HG02870 (cell line): ENCODE measurements around the gene C14orf180.

Experiments
- ATAC-seq: cut with Tn5 transposase; IDR thresholded peaks from one replicate; pipeline ENCODE4 v1.9.1; 2021; ENCODE audit warnings: mild to moderate bottlenecking, moderate library complexity; ENCODE audit not compliant: unreplicated experiment

Gene C14orf180

DNA sequence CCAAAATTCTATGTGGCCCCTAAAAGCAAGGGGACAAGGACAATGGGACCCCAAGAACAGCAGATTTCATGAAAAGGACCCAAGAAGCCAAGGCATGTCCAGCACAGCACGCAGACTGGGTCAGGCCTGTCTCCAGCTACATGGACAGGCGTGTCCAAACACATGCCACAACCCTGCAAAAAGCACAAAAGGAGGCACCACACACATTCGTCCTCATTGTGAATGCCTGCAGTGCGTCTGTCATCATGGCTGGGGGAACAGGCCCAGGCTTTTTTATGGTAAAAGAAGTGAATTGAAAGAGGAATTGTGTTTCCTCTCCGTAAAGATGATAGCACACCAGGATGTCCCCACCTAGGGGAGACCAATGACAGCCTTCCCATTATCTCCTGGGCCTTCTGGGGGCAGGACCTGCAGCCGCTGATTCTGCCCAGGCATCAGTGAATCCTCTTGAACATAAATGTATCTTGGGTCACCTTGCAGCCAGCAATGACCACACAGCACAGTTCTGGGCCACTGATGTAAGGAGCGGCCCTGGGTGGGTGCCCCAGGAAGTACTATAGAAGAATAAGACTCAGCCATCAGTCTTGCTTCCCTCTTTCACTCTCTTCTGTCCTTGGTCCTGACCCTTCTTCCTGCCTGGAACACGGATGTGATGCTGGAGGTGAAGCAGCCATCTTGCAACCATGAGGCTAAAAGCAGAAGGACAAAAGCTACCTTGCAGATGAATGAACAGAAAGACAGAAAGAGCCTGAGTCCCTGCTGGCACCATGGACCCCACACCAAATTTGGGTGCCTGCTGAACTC is 29.8 kb upstream of the C14orf180 start:
- ATAC-seq: no peak

DNA sequence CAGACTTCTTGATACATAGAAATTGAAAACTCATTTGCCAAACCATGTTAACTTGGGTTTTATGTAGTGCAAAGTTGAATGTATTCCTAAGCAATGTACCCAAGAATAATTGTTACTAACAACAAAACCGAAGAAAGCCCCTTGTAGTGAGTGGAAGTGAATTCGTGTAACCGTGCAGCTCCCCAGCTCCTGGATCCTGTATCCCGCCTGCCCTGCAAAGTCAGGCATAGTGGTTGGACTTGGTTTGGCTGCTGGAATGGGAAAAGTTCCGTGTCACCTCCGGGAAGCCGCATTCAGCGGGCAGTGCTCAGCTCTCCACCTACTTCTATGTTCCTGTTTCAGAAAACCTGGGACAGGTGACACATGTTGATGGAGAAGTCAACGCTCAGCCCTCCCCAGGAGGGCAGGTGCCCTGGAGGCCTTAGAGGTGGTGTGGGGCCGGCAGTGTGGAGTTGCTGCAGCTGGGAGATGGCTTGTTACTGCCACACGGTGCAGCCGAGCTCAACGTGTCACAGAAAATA is 29.2 kb upstream of the C14orf180 start:
- no peak for ATAC-seq

- no peak for ATAC-seq
Observed at GRCh38 chr14:104550861-104551728, 28.5 kb upstream of the C14orf180 start.

DNA sequence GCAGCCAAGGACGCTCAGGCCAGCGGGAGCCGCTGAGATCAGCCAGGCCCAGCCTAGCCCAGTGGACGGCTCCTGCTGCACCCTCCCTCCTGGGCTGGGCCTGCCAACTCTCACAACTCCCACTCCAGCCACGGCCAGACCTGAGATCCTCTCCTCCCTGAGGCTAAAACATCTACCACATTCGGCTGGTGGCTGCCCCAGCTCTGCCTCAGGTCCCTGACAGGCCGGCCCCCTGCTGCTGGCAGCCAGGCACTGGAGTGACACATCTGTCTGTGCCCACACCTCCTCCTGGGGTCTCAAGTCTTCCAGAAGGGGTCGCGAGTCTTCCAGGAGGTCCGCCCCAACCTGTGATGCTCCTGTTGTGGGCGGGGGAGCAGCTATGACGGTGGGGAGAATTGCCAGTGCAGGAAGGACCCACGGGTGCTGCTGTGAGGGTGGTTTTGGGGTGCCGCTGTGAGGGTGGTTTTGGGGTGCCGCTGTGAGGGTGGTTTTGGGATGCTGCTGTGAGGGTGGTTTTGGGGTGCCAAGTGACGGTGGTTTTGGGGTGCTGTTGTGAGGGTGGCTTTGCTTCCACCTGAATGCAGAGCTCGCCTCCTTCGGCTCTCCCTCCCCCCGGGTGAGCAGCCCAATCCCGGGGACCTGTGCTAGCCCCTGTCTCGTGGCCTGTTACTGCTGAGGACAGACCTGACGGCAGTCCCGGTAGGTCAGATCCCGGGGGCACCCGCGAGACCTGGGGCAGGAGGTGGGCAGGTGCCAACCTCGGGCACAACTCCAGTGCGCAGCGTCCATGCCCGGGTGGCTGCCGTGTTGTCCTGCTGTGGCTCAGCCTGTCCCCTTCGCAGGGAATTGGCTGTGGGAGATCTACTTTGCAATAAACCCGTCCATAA is 27.5 kb upstream of the C14orf180 start:
- ATAC-seq: no peak

DNA sequence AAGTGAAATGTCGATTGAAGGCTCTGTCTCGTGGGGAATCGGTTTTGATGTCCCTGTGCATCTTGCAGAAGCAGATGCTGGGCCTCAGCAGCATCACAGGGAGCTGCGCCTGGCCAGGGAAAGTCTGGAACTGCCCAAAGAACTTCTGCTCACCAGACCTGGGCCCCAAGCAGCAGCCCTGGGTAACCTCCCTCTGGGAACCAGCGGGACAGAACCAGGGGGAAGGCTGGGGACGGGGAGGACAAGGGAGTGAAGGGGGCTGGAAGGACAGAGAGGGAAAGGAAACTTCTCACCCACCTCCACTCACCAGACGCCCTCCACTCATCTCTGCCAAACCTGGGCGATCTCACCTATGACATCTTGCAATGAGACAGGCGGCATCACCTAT is 26.8 kb upstream of the C14orf180 start:
- no peak for ATAC-seq

- ATAC-seq: no peak
Observed at GRCh38 chr14:104553166-104554087, 26.1 kb upstream of the C14orf180 start.

DNA sequence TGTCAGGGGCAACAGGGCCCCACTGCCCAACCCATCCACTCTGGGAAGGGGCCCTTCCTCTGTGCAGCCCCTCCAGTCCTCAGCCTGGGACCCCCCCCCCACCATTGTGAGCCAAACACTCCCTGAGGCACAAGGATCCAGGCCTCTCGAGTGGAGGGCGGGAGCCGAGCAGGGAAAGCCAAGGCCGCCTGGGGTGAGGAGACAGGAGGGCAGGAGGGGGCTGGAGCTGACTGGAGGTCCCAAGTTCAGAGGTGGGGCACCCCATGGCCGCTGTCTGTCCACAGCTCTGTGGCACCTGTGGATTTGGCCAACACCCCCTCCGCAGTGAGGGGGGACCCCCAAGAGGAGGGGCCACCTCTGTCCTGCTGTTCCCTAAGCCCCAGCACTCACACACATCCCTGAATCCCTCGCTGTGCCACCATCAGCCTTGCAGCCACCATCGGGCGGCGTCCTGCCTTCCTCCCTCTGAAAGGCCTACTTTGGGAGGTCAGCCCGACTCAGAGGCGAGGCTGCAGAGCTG is 25.4 kb upstream of the C14orf180 start:
- no peak for ATAC-seq

- ATAC-seq: no peak
Observed at GRCh38 chr14:104554608-104555429, 24.7 kb upstream of the C14orf180 start.

GRCh38 chr14:104555430-104556255 is 23.9 kb upstream of the C14orf180 start:
- no peak for ATAC-seq

DNA sequence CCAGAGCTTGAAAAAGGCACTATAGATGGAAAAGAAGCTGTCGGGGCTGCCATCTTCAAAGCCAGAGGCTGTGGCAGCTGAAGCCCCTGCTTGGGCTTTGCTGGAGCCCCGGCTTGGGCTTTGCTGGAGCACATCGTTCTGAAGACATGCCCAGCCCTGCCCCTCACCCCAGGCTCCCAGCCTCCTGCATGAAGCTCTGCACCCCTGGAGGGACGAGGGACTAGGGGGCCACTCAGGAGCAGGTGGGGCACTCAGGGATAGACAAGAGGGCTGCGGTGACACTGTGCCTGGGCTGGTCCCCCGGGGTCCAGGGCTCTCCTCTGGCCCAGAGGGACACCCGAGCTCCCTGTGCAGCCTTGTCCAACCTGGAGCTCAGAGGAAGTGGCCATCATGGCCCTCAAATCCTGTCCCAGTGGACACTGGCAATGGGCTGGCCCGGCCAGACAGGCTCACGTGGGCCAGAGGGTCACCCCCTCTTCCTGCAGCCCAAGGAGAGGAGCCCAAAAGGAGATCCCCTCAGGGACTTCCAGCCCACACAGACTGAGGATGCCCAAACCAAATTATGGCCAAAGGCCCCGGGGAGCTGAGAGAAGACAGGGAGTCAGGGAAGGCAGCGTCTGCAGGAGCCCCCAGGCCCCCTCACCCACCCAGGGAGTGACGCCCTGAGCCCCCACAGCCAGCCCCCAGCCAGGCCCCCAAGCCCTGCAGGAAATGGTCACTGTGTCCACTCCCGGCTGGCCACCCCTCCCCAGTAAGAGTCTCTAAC is 23.1 kb upstream of the C14orf180 start:
- ATAC-seq: no peak

- ATAC-seq: no peak
Observed at GRCh38 chr14:104557086-104557485, 22.5 kb upstream of the C14orf180 start.

DNA sequence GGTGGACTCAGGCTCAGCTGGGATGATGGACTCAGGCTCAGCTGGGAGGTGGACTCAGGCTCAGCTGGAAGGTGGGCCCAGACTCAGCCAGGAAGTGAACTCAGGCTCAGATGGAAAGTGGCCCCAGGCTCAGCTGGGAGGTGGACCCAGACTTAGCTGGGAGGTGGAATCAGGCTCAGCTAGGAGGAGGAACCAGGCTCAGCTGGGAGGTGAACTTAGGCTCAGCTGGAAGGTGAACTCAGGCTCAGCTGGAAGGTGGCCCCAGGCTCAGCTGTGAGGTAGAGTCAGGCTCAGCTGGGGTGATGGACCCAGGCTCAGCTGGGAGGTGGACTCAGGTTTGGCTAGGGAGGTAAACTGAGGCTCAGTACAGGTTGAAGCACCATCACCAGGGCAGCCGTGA is 21.8 kb upstream of the C14orf180 start:
- ATAC-seq: no peak

GRCh38 chr14:104558231-104559027 is 21.1 kb upstream of the C14orf180 start:
- no peak for ATAC-seq

DNA sequence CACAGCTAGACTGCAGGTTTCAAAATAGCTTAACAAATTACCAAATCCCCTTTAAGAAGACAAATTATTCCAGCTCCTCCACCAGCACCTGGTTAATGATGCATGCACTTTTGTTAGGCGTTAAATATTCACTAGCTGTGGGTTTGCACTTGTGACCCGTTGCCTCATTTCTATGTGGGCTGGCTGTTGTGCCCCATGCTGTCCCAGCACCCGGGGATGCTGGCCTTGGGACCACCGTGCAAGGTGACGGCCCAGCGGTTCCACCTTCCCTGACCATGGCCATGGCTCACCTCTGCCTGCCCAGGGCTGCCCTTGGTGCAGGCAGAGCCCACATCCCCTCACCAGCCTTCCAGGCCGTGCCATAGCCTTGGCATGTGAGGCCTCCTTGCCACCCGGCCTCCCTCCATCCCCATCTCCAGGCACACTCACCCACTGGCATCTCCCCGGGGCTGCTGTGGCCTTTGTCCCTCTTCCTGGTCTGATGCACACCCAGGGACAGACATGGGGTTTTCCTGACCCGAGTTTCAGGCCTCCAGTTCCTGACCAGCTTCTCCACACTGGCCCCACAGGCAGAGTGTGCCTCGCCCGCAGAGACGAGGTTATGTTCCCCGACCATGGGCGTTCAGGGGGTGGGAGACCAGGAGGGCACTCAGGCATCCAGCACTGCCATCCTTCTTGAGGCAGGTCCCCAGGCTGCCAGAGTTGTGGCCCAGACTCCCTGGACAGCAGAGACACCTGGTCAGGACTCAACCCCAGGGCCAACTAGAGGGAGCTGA is 20.3 kb upstream of the C14orf180 start:
- no peak for ATAC-seq

DNA sequence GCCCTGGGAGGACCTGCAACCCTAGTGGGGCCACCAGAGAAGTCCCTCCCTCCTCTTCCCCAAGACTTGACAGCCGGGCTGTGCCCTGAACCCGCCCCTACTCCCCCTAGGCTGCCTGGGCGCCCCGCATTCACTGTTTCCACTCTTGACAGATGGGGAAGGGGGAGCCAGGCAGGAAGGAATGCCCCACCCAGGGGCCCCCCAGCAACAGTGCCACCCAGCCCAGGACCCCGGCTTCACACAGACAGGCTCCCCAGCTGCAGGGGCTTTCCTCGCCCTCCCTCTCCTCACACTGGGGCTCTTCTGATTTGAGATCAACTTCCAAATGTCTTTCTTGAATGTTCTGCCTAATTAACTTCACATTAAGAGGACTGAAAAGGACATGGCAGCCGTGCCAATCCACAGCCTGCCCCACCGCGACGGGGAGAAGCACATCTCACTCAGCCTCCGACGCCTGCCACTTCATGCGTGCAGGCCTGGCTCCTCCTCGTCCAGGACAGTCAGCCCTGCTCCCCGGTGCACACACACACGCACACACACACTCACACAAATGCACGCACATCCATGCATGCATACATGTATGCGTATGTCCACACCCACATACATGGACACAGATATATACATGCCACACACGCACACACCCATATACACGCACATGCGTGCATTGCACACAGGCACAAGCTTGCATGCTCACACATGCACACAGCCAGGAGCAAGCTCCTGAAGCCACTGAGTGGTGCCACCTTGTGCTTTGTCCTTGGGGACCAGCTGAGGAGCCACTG is 19.6 kb upstream of the C14orf180 start:
- no peak for ATAC-seq
